Measurements from ENCODE around the gene SNCB.

Gene SNCB

DNA sequence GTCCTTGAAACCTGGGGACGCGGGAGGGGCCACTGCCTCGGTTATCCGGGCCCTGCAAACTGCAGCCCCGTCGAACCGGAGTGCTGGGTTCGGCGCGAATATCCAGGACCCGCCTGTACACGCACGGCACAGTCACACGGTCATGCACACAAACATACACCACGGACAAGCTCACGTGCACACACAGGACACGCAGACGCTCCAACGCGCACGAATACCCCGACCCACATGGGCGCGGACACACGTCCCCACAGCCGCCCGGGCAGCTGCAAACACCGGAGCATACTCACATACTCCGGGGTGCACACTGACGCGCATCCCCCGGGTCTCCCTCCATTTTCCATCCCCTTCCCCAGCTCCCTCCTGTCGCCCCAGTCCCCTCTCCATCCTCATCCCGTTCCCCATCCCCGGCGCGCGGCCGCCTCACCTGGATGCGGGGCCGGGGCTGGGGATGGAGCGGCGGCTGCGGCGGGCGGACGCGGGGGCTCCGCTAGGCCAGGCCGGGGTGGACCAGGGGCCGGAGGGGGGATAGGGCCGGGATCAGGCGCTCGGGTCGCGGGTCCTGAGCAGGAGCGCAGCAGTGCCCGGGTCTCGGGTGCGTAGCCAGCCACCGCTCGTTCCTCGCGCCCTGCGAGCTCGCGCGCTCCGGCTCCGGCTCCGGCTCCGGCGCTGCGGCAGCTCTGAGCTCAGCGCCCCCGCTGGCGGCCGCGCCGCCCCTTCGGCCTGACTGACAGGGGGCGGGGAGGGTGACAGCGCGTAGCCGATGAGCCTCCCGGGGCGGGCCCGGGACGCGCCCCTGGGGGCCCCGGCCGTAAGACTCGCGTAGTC lies at the start of gene SNCB, which contains the start of gene EIF4E1B:
SNCB (minus strand) TSS at position 682 of the 828 bp plus-strand sequence. CDS start 880 bp downstream, outside the sequence.
EIF4E1B (plus strand) TSS at position 823 of the 828 bp plus-strand sequence. CDS start 12,113 bp downstream, outside the sequence.
- no peak within 1 kb of the TSS for H3K27ac Mint-ChIP-seq
- TF ChIP-seq, protein P1, sequence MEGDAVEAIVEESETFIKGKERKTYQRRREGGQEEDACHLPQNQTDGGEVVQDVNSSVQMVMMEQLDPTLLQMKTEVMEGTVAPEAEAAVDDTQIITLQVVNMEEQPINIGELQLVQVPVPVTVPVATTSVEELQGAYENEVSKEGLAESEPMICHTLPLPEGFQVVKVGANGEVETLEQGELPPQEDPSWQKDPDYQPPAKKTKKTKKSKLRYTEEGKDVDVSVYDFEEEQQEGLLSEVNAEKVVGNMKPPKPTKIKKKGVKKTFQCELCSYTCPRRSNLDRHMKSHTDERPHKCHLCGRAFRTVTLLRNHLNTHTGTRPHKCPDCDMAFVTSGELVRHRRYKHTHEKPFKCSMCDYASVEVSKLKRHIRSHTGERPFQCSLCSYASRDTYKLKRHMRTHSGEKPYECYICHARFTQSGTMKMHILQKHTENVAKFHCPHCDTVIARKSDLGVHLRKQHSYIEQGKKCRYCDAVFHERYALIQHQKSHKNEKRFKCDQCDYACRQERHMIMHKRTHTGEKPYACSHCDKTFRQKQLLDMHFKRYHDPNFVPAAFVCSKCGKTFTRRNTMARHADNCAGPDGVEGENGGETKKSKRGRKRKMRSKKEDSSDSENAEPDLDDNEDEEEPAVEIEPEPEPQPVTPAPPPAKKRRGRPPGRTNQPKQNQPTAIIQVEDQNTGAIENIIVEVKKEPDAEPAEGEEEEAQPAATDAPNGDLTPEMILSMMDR (IDR thresholded peaks at IDR 0.05; ENCODE audit: unreplicated experiment in 3 of 3), result no peak
- peaks cover 95% of the 10 kb centered on the region for H3K27me3 Mint-ChIP-seq (ENCODE audit: low read depth)
- H3K4me3 Mint-ChIP-seq, result peak within 1 kb of the TSS; percentile 22 to 63 (median 60)
- H3K36me3 Mint-ChIP-seq (ENCODE audit: low read depth), result no peaks in the 10 kb centered on the region
- no peaks in the 10 kb centered on the region for H3K4me1 Mint-ChIP-seq
- H3K9me3 Mint-ChIP-seq, result peaks cover 3% of the 10 kb centered on the region

DNA sequence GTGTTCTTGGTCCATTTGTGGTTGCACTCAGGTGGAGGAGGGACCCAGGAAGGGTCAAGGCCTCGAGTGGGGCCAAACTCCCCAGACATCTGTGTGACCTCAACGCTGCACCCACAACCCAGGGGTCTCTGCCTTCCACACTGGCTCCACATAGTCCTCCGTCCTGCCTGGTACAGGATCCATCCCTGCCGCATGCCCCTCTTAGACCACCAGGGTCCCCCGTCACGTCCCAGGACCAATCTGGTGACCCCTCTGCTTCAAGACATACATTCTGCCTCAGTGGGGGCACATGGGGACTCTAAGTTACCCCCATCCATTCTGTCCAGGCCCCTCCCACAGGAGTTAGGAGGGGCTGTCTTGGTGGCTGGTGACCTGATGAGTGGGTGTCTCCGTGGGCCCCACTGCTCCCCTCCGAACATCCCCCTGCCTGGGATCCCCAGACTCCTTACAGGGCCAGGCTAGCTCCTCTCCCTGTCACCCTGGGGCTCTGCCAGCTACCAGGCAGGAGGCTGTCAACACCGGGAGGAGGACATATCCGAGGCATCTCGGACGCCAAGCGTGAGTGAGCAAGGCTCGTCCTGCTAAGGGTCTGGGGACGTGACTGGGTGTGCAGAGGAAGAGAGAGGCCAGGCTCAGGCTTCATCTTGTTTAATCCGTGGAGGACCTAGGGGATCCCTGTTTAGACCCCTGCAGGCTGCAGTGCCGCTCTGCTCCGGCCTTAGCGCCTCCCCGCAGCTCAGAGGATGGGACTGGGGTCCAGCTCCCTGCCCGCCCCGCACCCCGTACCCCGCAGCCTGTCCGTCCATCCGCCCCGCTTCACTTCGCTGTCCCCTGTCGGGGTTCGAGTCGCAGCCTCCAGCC lies 49.3 kb upstream of the SNCB start:
- Mint-ChIP-seq H3K9me3 (peaks cover 4% of the 10 kb centered on the region), H3K27ac (no peak overlapping the region), H3K27me3 (ENCODE audit: low read depth) (peaks cover 80% of the 10 kb centered on the region), H3K4me3 (no peak overlapping the region), H3K4me1 (no peaks in the 10 kb centered on the region), H3K36me3 (ENCODE audit: low read depth) (no peaks in the 10 kb centered on the region)
- TF ChIP-seq, protein P1 (IDR thresholded peaks at IDR 0.05; ENCODE audit: unreplicated experiment in 3 of 3), result no peak

DNA sequence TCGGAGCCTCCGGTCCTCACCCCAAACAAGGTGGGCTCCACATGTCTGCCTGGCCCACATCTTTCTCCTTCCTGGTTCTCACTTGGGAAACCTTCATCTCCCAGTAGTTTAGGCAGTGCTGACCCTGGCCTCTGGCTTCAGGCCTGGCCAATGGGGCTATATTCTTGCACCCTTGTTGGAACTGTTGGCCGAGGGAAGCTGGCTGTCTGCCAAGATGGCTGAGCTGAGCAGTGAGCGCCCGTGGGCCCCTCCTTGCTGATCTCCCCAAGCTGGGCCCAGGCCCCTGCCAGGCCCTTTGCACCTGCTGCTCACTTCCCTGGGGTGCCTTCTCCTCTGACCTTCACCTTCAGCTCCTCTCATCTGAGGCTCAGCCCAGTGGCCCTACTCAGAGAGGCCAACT lies 48.2 kb upstream of the SNCB start:
- peaks cover 70% of the 10 kb centered on the region for H3K27me3 Mint-ChIP-seq (ENCODE audit: low read depth)
- TF ChIP-seq, protein P1 (IDR thresholded peaks at IDR 0.05; ENCODE audit: unreplicated experiment in 3 of 3), result no peak
- no peaks in the 10 kb centered on the region for H3K36me3 Mint-ChIP-seq (ENCODE audit: low read depth)
- no peaks in the 10 kb centered on the region for H3K4me1 Mint-ChIP-seq
- H3K4me3 Mint-ChIP-seq, result no peak overlapping the region
- no peaks in the 10 kb centered on the region for H3K9me3 Mint-ChIP-seq
- no peak overlapping the region for H3K27ac Mint-ChIP-seq

DNA sequence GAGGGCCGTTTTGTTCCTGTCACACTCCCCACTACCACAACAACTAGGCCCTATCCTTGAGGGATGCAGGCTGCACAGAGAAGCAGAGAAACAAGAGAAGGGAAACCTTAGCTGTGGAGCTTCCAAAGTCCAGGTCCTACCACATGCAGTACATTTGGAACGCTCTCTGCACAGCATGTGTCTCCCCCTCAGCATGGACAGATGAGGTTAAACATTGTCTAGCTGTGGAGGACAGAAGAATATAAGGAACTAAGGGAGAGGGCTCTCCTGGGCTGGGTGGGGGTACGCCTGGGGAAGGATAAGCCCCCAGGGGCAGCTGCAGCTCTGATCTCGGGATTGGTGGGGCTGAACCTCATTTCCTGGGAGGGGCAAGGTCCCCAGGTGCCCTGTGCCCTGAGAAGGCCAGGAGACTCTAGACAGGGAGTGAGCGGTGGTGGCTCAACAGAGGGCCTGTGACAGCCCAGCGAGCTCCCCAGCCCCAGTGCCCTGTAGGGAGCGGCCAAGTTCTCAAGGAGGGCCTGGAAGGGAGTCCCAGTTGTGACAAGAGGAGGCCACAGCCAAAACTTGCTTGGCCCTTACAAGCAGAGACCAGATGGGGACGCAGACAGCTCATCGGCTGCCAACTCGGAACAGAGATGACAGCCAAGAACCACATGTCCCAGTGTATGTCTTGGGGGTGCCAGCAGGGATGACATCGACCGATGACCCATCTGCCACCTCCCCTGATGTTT lies 47.0 kb upstream of the SNCB start:
- no peak overlapping the region for H3K4me3 Mint-ChIP-seq
- TF ChIP-seq, protein P1 (IDR thresholded peaks at IDR 0.05; ENCODE audit: unreplicated experiment in 3 of 3), result no peak
- peak overlapping the region in 2 of 3 experiments; percentile 34 to 72 for H3K27ac Mint-ChIP-seq

DNA sequence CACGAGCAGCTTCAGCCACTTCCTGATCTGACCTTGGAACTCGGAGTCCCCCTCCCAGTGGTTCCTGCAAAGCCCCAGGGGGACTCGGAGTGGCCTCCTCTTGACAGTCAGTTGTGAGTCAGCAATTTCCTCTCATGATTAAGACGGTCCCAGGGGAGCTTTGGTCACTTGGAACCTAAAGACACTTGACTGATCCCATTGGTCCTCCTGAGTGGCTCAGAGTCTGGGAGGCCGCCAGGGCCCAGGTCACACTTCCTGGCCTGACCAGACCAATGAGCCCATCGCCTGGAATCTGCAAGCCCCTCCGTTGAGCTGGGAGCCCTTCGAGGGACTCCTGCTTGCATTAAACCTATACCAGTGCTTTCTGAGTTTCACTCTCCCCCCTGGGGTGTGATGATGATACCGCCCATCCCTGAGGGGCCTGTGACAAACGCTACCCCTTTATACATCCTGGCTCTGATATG lies 46.1 kb upstream of the SNCB start:
- Mint-ChIP-seq H3K36me3 (ENCODE audit: low read depth) (no peaks in the 10 kb centered on the region), H3K27ac (peak overlapping the region in 1 of 3 experiments; percentile 72), H3K9me3 (no peaks in the 10 kb centered on the region), H3K4me3 (no peak overlapping the region), H3K27me3 (ENCODE audit: low read depth) (peaks cover 59% of the 10 kb centered on the region), H3K4me1 (no peaks in the 10 kb centered on the region)
- TF ChIP-seq, protein P1 (IDR thresholded peaks at IDR 0.05; ENCODE audit: unreplicated experiment in 3 of 3), result no peak

More for the DNA sequence above, 47.0 kb upstream of the SNCB start:
- Mint-ChIP-seq H3K36me3 (ENCODE audit: low read depth) (no peaks in the 10 kb centered on the region), H3K9me3 (no peaks in the 10 kb centered on the region), H3K27me3 (ENCODE audit: low read depth) (peaks cover 62% of the 10 kb centered on the region), H3K4me1 (no peaks in the 10 kb centered on the region)
